GM12872 (cell line): ENCODE measurements around the gene ITIH1.

Experiments used
- TF ChIP-seq, protein P1 (sequence below): IDR thresholded peaks from 3 replicates; pipeline ENCODE4 v1.5.1; 2011; ENCODE audit warnings: low read depth, mild to moderate bottlenecking, low read length, moderate library complexity; ENCODE audit not compliant: insufficient read depth

ITIH1 gene

DNA sequence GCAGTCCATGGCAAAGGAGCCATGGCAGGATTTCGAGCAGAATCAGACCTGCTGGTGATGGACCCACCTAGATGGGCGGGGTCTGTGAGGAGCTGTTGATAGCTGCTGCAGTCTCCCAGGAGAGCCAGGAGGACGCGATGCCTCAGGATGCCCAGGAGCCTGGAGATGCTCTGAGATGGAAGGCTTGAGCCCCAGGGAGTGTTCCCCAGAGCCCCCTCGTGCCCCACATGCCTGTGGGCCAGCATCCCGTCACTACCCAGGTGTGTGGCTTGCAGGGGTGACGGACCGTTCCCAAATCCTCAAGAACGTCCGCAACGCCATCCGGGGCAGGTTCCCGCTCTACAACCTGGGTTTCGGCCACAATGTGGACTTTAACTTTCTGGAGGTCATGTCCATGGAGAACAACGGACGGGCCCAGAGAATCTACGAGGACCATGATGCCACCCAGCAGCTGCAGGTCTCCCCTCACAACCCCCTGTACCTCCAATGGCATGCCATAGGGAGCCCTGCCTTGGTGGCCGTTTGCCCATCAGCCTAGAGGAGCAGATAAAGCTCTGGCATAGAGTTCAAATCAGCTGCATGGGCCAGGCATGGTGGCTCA, 6.7 kb downstream of the ITIH1 start:
- TF ChIP-seq, protein P1, sequence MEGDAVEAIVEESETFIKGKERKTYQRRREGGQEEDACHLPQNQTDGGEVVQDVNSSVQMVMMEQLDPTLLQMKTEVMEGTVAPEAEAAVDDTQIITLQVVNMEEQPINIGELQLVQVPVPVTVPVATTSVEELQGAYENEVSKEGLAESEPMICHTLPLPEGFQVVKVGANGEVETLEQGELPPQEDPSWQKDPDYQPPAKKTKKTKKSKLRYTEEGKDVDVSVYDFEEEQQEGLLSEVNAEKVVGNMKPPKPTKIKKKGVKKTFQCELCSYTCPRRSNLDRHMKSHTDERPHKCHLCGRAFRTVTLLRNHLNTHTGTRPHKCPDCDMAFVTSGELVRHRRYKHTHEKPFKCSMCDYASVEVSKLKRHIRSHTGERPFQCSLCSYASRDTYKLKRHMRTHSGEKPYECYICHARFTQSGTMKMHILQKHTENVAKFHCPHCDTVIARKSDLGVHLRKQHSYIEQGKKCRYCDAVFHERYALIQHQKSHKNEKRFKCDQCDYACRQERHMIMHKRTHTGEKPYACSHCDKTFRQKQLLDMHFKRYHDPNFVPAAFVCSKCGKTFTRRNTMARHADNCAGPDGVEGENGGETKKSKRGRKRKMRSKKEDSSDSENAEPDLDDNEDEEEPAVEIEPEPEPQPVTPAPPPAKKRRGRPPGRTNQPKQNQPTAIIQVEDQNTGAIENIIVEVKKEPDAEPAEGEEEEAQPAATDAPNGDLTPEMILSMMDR: no peak

DNA sequence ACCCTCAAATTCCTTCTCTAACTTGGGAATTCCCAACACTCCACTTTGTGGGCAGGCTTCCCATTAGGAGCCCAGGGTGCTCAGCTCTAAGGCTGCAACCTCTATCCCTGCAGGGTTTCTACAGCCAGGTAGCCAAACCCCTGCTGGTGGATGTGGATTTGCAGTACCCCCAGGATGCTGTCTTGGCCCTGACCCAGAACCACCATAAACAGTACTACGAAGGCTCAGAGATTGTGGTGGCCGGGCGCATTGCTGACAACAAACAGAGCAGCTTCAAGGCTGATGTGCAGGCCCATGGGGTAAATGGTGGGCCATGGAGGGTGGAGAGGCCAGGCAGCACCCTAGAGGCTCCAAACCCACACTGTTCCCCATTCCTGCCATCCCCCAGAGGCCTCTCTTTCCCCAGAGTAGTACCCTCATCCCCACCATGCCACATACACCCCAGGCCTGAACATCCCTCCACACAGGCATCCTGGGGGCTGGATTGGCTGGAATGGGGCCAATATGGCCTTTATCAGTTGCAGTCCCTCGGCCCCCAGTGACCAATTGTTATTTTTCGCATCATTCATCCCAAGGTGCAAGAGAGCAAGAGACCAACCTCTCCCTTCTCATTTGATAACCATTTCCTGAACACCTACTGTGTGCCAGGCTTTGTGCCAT, 7.7 kb downstream of the ITIH1 start:
- TF ChIP-seq, protein P1: no peak

DNA sequence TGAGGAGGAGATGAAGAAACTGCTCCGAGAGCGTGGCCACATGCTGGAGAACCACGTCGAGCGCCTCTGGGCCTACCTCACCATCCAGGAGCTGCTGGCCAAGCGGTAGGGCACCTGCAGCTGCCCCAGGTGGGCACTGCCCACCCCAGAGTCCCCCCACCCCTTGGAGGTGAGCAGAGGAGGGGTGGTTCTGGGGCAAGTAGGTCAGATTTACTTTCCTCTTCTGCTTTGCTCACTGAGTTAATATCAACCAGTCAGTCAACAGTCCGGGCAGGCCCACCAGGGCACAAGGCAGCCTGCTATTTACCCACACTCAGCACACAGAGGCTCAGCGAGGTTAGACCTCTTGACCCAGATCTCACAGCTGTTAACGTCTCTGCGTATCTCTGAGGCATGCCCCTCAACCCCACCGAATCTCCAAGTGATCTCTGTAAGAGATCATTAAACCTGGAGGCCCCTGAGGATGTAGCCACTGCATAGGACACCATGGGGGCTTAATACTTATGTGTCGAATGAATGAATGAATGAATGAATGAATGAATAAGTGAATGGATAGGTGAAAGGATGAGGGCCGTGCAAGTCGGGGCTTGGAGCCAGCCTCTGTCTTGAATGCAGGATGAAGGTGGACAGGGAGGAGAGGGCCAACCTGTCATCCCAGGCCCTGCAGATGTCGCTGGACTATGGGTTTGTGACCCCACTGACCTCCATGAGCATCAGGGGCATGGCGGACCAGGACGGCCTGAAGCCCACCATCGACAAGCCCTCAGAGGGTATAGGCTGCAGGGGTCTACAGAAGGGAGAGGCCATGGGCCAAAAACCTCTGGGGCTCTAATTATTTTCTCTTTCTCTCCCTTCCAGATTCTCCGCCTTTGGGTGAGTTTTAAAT, 9.2 kb downstream of the ITIH1 start:
- TF ChIP-seq, protein P1: no peak

DNA sequence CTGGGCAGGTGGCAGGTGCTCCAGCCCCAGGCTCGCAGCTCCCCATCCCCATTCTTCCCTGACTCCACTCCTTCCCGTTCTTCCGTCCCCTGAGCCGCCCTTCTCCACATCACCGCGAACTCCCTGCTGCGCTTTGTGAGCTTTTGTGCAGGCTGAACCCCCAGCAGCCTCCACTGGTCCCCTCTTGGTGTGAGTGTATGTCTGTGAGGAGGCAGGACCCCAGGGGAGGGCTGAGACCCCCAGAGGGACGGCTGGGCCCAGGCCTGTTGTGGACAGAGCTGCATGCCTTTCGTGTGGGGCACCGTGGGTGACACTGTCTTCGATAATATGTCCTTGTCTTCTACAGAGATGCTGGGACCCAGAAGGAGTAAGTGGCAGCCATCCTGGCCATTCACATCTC, 9.8 kb downstream of the ITIH1 start:
- TF ChIP-seq, protein P1: no peak

DNA sequence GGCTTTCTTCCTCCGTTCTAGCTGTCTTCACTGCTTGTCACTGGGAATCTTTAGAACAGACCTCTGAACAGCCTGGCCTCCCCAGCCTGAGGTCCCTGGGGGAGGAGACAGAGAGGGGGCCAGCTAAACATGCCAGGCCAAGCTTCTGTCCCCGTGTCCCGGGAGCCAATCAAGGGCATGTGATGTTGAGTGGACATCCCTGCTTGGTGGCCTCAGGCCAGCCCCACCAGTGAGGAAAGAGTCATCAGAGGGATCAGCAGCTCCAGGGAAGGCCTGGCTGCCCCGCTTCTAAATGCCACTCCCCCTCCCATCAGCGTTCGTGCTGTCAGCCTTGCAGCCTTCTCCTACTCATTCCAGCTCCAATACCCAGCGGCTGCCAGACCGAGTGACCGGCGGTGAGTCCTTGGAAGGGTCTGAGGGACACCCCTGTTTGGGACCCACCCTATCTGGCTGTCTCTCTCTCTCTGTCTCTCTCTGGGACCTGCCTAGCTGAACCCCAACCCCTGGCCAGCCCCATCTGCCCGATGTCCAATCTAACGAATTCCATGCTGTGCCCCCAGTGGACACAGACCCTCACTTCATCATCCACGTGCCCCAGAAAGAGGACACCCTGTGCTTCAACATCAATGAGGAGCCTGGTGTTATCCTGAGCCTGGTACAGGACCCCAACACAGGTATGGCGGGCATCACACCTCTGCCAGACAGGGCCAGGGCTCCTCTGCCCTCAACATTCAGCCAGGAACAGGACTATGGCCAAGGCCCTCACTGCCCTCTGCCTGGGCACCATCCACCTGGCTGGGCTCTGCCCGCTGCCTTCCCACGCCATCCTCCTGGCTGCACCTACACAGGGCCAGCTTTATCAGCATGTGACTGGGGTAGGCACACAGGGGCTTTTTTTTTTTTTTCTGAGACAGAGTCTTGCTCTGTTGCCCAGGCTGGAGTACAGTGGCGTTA, 10.6 kb downstream of the ITIH1 start:
- TF ChIP-seq, protein P1: no peak

DNA sequence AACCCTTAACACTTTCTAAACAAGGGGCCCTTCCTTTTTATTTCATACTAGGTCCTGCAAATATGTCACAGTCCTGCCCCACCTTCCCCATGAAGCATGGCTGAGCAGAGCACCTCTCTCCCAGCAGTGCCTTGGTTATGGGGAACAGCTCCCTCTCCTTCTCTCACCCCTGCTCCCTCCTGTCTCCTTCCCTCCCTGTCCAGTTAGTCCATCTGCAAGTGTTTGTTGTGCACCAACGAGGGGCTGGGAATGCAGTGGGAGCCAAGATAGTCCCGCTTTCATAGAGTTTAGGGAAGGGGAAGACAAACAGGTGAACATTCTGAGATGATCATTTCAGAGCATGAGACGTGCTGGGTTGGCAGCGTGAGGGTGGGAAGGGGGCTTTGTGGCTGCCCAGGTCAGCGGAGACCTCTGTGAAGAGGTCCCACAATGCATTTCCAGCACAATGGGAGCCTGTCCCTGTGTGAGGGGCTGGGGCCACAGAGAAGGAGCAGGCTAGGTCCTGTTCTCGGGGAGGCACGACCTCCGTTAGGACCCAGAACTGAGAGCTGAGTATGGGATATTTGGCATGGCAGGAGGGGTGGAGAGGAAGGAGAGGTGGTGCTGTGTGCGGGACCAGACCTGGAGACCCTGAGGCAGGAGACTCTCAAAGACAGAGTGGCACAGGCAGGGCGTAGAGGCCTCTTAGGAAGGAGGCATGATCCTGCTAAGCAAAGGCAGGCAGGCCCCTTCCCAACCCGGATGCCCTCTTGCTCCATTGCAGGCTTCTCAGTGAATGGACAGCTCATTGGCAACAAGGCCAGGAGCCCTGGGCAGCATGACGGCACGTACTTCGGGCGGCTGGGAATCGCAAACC, 11.7 kb downstream of the ITIH1 start:
- TF ChIP-seq, protein P1: no peak
